Amniotic epithelial cell (primary cell): ENCODE data around the gene PKP1.

Experiments used
- DNase-seq: peaks from one replicate; pipeline ENCODE4 v3.0.0-alpha.2; 2010; ENCODE audit warnings: low read depth

Gene PKP1

DNA sequence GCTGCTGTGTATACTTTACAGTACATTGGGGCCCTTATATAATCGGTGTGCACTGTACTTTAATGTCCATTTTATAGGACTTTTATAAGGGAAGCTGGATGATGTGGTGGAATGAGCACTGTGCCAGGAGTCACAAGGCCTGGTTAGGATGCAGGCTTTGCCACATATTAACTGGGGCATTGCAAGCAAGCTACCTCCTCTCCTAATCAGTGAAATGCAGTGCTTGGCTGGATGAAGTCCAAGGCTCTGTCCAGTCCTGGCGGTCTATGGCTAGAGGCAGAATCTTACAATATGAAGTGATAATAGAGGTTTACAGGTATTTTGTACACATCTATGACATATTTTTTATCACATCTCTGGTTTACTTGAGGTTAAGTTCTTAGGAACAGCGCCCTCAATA lies 1.7 kb upstream of the PKP1 start:
- no peak for DNase-seq

- no peak for DNase-seq
These were observed 1.1 kb upstream of the PKP1 start for GRCh38 chr1:201282216-201282615.

- DNase-seq: no peak
These were observed 689 bp downstream of the PKP1 start for GRCh38 chr1:201283836-201284553.

GRCh38 chr1:201284636-201285035 lies 1.3 kb downstream of the PKP1 start:
- DNase-seq: no peak

GRCh38 chr1:201285846-201286245 lies 2.5 kb downstream of the PKP1 start:
- DNase-seq: no peak

DNA sequence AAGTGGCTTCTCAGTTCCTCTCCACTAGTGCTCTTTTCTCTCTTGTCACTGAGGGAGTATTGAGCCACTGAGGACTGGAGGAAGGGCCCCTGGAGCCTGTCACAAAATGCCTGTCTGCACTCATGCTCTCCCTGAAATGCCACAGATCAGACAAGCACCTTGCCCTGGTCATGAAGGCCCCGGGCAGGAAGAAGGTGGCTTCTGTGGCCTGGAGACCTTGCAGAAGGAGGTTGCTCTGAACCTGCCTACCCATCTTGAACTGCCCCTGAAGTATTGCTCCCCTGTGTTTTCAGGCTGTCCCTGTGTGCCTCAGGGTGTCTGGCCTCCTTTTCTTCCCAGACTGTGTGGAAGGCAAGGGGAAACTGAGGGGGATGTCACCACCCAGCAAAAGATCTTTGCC lies 3.1 kb downstream of the PKP1 start:
- no peak for DNase-seq

- DNase-seq: no peak
These were observed 4.7 kb downstream of the PKP1 start for GRCh38 chr1:201288007-201288406.

DNA sequence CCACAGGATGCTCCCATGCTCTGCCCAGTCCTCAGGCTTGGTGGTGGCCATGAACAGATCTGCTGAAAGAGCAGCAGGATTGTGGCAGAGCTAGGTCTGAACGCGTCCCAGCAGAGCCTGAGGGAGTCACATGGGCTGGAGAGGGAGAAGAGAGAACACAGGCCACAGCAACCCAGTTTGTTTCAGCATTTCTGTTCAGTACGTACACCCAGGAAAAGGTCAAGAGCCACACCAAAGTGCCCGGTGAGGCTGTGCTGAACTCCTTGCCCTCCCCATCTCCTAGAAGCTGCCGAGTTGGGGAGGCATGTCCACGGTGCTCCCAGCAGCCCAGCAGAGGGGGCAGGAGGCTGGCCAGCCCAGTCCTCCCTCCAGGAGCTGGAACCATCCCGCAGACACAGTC lies 5.5 kb downstream of the PKP1 start:
- DNase-seq: no peak

- DNase-seq: no peak
These were observed 7.2 kb downstream of the PKP1 start for GRCh38 chr1:201290551-201290950.

GRCh38 chr1:201291916-201292315 lies 8.6 kb downstream of the PKP1 start:
- no peak for DNase-seq

- no peak for DNase-seq
These were observed 11.6 kb downstream of the PKP1 start for GRCh38 chr1:201294876-201295275.

GRCh38 chr1:201295346-201295745 lies 12.0 kb downstream of the PKP1 start:
- no peak for DNase-seq

GRCh38 chr1:201295861-201296260 lies 12.6 kb downstream of the PKP1 start:
- no peak for DNase-seq

GRCh38 chr1:201296352-201296751 lies 13.0 kb downstream of the PKP1 start:
- no peak for DNase-seq

DNA sequence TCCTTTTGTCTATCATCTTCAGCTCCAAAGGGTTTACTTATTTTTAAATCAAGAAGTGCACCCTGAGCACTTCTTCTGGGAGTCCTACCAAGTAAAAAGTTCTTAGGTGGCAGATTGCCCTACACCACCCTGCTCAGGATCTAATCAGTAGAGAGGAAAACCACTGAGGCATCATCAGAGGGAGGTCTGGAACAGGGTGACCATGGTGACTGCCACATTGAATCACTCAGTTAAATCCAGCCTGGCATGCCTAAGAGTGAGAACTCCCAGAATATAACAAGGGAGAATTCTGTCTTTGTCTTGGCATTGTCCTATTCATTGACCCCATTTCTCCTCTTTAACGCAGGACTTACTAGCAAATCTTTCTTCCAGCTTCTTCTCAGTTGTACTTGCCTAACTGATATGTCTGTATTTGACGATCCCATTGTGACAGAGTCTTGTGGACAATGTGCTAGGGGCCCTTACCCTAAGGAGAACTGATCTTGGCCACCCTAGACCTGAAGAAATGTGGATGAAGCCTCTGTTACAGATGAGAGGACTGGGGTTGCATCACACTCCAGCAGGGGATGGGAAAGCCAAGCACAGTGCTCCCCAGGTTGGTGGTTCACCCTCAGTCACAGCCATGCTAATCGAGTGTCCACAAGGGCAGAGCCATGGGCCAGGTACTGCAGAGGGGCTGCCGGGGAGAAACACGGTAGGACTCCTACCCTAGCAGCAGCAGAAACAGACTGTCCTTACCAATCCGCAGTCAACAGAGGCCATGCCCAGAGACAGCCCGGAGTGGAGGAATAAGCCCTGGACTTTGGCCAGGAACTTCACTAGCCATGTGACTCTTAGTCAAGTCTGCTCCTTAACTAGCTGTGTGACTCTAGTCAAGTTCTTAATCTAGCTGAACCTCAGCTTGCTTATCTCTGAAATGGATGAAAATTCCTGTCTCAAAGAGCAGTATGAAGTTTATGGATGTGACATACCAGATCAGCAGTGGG lies 15.4 kb downstream of the PKP1 start:
- no peak for DNase-seq

DNA sequence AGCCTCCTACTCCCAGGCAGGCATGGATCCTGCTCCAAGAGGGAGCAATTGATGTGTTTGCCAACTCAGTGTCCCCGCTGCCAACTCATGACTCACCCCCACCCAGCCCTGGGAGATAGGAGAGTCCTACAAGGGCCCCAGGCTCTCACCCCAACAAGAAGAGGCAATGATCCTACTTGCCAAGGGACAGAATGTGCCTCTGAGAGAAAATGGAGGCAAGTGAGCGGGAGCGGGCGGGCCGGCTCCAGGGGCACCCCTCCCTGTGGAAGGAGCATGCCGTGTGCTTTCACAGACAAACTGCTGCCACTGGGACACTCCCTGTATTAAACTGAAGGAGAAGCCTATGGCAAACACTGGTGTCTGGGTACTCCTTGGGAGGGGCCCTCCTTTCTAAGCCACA lies 16.7 kb downstream of the PKP1 start:
- no peak for DNase-seq

DNA sequence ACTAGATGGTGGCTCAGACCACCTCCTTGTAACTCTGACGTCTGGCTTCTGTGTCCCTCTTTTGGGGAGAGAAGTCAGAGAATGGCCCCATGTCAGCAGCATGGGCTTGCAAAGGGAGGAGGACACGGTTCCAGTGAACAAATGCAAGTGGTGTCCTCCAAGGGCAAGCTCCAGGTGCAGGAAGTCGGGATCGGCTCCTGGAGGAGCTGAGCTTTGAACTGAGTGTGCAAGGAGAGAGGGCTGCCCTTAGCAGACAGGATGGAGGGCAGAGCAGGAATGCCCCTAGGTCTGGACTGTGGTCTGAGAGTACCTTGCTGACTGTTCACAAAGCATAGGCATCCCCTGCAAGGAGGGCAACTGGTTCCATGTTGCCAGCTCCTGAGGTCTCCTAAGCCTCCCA lies 17.3 kb downstream of the PKP1 start:
- no peak for DNase-seq

DNA sequence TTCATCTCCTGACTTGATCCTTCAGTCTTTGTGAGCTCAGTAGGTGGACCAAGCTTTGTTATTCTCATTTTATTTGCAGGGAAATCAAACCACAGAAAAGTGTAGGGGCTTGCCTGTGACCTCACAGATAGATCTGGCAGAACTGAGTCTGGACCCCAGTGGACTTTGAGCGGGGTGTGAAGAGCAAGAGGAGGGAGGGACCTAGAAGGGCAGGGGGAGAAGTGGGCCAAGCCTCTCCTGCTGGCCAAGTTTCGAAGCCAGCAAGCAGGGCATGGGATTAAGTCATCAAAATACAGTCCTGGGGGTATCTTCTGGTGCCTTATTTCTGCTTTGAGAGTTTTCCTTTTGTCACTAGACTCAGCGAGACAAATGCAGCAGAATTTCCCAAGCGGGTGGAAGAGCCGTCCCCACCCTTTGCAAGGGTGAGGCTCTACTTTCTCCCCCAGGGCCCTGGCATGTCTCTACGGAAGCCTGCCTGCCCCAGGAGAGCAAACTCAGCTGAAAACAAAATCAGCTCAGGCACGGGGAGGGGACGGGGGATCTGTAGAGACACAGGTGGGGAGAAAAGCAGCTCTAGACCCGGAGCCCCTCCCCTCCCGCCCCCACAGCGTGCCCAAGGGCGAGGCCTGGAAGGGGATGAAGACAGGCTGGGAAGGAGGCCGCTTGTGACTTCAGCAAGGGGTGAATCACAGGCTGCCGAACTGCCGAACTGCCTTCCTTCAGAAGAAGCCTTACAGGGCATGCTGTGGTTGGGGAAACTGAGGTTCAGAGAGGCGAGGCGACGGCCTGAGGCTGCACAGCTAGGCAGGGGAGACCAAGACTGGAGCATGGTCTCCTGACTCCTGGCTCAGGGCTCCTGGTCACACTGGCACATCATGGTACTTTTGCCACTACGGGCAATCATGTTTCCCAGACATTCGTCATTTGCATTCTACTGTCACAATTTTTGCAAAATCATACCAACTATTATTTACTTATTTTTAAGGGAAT lies 19.2 kb downstream of the PKP1 start:
- DNase-seq: no peak

- DNase-seq: no peak
These were observed 20.8 kb downstream of the PKP1 start for GRCh38 chr1:201304126-201304525.

DNA sequence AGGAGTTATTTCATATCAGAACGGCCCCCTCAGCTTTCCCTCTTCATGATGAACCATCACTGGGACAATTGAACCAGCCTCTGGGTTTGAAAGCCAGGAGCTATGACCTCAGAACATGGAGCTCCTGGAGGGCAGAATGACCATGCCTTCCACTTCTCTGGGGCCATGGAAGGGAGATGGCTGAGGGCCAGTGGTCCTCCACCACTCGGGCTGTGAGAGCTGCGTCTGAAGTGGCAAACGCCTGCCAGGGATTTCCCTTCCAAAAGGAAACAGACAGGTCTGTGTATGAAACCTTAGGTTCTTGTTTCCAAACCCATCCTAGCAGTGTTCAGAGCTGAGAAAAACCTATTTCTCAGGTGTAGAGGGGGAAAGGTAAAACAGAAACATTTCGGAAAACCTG lies 22.5 kb downstream of the PKP1 start:
- no peak for DNase-seq

GRCh38 chr1:201307231-201307630 lies 23.9 kb downstream of the PKP1 start:
- no peak for DNase-seq
